HG02763 (cell line): ENCODE results near the gene SGK2.

Experiments used
- ATAC-seq: cut with Tn5 transposase; IDR thresholded peaks from one replicate; pipeline ENCODE4 v1.9.1; 2021; ENCODE audit warnings: mild to moderate bottlenecking, moderate library complexity; ENCODE audit not compliant: unreplicated experiment

The SGK2 gene

DNA sequence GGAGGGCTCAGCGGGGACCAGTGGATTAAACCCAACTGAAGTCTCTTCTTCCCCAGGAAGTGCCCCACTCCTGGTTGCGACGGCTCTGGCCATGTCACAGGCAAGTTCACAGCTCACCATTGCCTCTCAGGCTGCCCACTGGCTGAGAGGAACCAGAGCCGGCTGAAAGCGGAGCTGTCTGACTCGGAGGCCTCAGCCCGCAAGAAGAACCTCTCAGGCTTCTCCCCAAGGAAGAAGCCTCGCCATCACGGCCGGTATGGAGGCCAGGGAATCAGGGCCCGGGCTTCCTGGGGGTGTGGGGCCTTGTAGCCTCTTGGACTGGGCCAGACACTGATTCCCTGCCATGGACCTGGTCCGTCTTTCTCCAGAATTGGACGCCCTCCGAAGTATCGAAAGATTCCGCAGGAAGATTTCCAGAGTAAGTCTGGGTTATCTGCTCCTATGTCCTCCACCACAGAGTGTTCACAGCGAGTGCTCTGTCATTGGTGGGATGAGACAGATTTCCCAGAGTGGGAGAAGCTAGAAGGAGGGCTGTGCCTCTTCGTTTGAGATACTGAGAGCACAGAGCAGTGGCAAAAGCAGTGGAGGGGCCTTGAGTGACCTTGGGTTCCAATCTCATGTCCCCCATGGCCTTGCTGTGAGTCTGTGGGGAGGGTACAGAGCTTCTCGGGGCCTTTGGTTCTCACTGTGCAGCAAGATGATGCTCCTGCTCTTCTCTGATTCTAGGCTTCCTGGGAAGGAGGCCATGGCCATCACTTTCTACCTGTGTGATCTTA lies 22.6 kb upstream of the SGK2 start:
- no peak for ATAC-seq

DNA sequence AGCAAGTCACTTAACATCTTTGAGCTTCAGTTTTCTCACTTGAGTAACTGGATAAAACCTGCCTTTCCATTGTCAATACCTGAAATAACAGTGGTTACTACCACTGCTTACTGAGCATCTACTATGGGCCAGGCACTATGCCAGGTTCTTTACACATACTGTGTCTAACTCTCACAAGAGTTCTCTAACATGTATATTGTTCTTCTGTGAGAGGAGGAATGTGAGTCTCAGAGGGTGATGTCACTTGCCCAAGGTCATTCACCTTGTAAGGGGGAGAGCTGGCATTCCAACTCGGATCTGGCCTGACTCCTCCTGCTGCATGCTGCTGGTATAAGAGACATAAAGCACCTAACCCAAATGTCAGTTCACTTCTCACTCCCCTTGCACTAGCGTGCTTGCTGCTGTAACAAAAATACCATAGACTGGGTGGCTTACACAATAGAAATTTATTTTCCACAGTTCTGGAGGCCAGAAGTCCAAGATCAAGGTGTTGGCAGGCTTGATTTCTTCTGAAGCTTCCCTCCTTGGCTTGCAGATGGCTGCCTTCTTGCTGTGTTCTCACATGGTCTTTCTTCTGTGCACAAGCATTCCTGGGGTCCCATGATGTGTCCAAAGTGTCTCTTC lies 21.9 kb upstream of the SGK2 start:
- ATAC-seq: no peak

- no peak for ATAC-seq
These were observed 20.6 kb upstream of the SGK2 start for GRCh38 chr20:43537921-43538877.

- no peak for ATAC-seq
These were observed 19.7 kb upstream of the SGK2 start for GRCh38 chr20:43538878-43539700.

- no peak for ATAC-seq
These were observed 18.7 kb upstream of the SGK2 start for GRCh38 chr20:43539975-43540672.

DNA sequence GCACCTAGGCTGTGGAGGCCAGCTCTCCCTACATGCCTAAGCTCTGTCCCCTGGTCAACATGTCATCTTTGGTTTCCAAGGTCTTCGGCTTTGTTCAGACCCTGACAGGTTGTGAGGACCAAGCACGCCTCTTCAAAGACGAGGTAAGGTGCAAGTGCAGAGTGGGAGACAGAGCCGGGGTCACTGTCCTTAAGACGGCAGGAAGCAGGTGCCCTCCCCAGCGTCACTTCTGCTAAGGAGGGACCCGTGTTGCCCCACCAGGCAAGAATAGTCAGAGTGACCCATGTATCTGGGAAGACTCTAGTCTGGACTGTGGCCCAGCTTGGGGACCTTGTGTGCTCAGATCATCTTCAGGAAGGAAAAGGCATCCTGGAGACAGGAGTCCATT lies 18.2 kb upstream of the SGK2 start:
- no peak for ATAC-seq

- ATAC-seq: no peak
These were observed 17.6 kb upstream of the SGK2 start for GRCh38 chr20:43541214-43541613.

GRCh38 chr20:43542161-43542560 lies 16.7 kb upstream of the SGK2 start:
- no peak for ATAC-seq

DNA sequence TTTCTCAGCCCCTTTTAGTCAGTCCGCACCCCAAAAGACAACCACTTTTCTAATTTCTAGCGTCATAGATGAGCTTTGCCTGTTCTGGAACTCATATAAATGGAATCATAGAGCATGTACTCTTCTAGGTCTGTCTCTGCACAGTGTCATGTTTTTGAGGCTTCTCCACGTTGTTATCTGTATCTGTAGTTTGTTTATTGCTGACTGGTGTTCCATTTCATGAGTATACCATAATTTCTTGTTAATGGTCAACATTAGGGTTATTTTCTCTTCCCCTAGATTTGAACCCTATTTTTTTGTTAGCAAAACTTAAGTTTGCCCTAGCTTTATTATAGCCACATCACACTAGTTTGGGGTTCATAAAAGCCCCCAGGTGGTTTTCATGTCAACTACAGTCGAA lies 16.2 kb upstream of the SGK2 start:
- no peak for ATAC-seq

DNA sequence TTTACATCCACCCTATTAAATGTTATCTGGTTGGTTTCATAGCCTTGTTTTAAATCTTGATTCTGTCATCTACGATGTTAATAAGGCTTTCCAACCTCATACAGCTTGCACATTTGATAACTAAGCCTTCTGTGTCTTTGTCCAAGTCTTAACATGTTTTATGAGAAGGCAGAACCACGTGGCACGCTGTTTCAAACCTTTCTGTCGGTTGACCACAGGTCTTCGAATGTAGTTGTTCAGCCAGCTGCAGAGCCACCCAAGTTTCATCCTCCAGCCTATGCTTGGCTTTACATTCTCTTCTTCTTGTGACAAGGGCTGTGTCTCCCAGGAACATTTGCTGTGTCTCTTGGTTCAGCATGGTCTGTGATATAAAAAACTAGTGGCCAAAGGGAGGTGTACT lies 15.7 kb upstream of the SGK2 start:
- ATAC-seq: no peak

DNA sequence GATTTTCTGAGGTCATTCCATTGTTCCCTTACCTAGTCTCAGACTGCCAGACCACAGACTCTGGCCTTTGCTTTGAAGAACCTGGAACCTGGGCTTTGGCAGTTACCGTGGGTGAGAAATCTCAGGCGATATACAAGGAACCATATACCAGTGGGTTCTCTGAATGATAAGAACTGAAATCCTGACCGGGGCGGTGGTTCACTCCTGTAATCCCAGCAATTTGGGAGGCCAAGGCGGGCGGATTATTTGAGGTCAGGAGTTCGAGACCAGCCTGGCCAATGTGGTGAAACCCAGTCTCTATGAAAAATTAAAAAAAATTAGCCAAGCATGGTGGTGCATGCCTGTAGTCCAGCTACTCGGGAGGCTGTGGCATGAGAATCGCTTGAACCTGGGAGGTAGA lies 14.3 kb upstream of the SGK2 start:
- ATAC-seq: no peak

- no peak for ATAC-seq
These were observed 12.8 kb upstream of the SGK2 start for GRCh38 chr20:43545837-43546578.

GRCh38 chr20:43548273-43548880 lies 10.4 kb upstream of the SGK2 start:
- ATAC-seq: no peak

GRCh38 chr20:43549416-43550065 lies 9.3 kb upstream of the SGK2 start:
- ATAC-seq: no peak

- ATAC-seq: no peak
These were observed 8.4 kb upstream of the SGK2 start for GRCh38 chr20:43550456-43550855.

- ATAC-seq: no peak
These were observed 4.5 kb upstream of the SGK2 start for GRCh38 chr20:43554369-43554768.

DNA sequence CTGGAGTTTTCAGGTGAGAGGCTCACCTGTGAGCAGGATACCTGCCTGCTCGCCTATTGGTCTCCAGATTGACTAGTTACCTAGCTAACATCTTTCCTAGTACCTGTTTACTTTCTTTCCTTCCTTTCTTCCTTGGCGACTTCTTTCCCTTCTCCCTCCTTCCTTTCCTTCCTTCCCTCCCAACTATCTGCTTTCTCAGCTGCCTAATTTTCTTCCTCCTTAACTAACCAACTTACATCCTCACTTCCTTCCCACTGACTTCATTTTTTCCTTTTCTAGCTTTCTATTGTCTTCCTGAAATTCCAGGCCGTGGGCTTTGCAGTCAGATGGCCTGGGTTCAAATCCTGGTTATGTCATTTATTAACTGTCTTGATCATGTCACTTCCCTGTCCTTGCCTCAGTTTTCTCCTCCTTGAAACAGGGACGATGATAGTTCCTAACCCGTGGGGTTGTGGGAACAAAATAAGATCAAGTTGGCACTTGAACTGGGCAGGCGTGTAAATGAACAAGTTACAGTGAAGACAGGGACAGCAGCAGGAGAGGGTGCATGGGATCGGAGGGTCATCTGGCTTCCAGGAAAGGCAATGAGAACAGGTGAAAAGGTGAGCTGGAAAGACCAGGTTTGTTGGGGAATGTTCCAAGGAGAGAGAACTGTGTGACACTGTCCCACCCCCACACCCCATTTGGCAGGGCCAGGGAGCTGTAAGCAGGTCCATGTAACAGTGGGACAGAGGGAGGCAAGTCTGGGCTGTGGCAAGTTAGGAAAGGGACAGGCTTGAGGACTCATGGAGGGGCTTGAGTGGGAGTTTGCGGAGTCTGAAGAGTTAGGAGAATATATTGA lies 540 bp downstream of the SGK2 start:
- ATAC-seq: no peak

GRCh38 chr20:43560974-43561373 lies 2.1 kb downstream of the SGK2 start:
- ATAC-seq: no peak
